NB4 (cell line): Measurements from ENCODE around the gene VWA1.
"Not testable (repeated sequence)": the region's sequence is repeated elsewhere in the genome, so short reads cannot be mapped to it uniquely, and the experiment has no call there.

ENCODE experiments used
- CTCF ChIP-seq: IDR thresholded peaks from one replicate; pipeline ENCODE4 v1.5.1; 2012; ENCODE audit warnings: low read depth, low read length
- MYC ChIP-seq: IDR thresholded peaks from 2 replicates; pipeline ENCODE4 v1.6.1; 2011; ENCODE audit warnings: low read depth, low read length
- POLR2A ChIP-seq: IDR thresholded peaks from 2 replicates; pipeline ENCODE4 v1.6.1; 2011; ENCODE audit warnings: mild to moderate bottlenecking; ENCODE audit not compliant: insufficient read length; ENCODE audit errors: extremely low read depth

DNA sequence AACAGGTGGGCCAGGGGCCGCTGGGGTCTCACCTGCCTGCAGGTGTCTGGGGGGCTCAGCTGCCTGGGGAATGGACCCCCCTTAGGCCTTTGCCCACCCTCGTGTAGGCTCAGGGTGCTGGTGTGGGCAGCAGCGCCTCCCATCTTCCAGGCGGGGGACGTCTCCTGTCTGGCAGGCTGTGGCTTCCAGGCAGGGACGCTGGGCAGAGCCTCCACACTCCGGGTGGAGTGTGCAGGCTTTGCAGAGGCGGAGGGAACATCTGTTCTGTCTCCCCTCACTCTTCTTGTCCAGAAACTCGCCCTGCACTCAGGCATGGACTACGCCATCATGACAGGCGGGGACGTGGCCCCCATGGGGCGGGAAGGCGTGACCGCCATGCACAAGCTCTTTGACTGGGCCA lies 20.4 kb downstream of the VWA1 start:
- TF ChIP-seq POLR2A, CTCF, MYC: not testable (repeated sequence)
